ENCODE measurements around the gene BICRA.

- TF ChIP-seq ZFP30 (CRISPR knock-in tag; IDR thresholded peaks at IDR 0.05), result no peak
- no peak for TF ChIP-seq CREB5 (CRISPR knock-in tag; IDR thresholded peaks at IDR 0.05; ENCODE audit: low read depth)
- no peak for TF ChIP-seq CSDC2 (CRISPR knock-in tag; IDR thresholded peaks at IDR 0.05)
- no peak for TF ChIP-seq RARB (CRISPR knock-in tag; IDR thresholded peaks at IDR 0.05)
- TF ChIP-seq TCF4 (CRISPR knock-in tag; IDR thresholded peaks at IDR 0.05; ENCODE audit: borderline replicate concordance), result no peak
- TF ChIP-seq SNAI2 (CRISPR knock-in tag; IDR thresholded peaks at IDR 0.05), result no peak
Measured at GRCh38 chr19:47651132-47651531, 42.2 kb downstream of the BICRA start.

All from SK-N-SH treated with all-trans-retinoic acid at 6 μM for 48 hours (cell line).